KG1 (cell line): ENCODE results near the gene FGF8.

Experiments
- DNase-seq: peaks from one replicate; lab custom pipeline; 2025; lab: John Stamatoyannopoulos, UW

Gene FGF8

GRCh38 chr10:101768791-101769170, 7.1 kb downstream of the FGF8 start:
- no peak for DNase-seq

GRCh38 chr10:101767966-101768790, 7.7 kb downstream of the FGF8 start:
- DNase-seq = no peak

DNA sequence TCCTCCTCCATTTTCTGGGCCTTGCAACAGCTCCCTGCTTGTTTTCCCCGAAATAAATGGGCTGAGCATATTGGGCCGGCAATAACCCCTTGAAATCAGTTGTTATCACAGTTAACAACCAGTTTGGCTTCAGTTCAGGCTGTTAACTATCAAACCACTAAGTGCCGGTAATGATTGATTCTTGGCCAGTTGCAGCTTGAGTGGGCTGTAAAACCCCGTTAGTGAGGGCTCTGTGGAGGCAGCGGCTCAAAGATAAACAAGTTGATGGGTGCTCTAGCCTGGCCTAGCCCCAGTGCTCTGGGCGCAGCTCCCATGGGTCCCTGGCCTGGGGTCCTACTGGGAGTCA, 8.3 kb downstream of the FGF8 start:
- no peak for DNase-seq

GRCh38 chr10:101766753-101767599, 8.9 kb downstream of the FGF8 start:
- DNase-seq = no peak

DNA sequence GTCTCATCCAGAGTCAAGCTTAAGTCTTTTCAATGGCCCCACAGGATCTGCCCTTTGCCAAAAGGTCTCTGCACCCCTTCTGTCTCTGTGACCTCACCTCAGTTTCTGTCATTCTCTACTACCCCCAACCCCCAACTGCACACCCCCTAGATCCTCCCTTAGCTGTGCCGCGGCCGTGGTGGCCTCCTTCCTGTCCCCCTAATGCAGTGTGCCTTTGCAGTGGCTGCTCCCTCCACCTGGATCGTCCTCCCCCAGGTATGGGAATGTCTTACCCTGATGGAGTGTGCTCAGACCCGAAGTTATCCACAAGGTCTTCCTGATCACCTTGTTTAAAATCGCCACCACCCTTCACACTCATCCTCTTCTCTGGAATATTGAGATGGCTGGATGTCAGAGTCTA, 9.6 kb downstream of the FGF8 start:
- no peak for DNase-seq

DNA sequence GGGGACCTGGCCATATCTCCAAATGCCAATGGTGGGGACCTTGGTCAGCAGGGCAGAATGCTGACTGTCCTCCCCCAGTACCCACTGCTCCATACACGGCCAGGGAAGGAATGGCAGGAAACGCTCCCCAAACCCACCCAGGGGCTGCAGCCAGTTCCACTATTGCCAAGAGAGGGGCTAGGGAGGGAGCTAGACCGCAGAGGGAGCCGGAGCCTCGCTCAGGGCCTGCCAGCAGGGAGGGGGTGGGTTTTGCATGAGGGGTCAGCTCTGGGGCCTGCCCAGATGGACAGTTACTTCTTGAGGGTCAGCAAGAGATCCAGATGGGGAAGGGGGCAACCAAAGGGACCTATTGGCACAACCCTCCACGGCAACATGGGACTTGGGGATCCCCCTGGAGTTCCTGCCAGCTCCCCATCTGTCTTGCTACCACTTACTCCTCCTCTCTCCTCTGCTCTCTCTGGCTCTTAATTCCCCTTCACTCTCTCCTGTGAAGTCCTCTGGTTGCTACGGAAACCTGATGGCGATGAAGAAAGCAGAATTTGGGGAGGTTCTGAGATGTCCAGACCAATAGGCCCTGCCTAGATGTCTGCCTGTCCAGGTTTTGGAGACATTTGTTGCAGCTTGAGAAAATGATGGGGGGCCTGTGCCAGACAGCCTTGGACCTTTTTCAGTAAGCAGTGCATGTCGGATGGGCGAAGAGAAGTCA, 12.6 kb downstream of the FGF8 start:
- no peak for DNase-seq

GRCh38 chr10:101762736-101763135, 13.2 kb downstream of the FGF8 start:
- no peak for DNase-seq

DNA sequence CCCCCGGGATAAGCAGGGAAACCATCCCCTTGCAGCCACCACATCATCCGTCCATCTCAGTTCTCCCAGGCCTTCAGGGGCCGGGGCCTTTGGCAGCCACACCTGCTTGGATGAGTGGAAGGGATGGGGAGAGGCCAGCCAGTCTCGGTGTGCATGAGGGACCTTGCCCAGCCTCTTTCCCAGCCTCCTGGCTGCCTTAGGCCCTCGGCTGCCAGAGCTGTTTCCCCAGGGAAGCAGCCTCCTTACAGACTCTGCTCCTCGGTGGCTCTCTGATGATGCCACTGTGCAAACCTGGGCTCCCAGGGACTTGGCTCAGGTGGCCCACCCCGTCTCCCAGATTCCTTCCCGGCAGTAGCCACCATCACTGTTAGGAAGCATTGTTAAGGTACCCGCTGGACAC, 14.7 kb downstream of the FGF8 start:
- no peak for DNase-seq

DNA sequence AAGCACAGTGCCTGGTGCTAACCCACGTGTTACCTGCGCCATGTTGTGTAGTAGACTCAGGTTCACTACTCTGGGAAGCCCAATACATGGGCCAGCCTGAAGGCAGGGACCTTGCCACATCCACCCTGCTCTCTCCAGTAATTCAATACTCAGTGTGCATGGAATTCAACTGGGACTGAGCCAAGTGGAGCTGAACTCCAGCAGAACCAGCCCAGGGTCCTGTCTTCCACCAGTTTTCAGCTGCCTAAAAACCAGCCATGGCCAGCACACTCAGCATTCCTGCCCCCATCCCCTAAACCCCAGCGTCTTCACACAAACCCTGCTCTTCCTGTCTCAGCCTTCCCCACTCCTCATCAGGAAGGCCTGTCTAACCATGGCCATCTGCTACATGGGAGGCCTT, 15.4 kb downstream of the FGF8 start:
- no peak for DNase-seq

GRCh38 chr10:101759309-101760247, 16.3 kb downstream of the FGF8 start:
- no peak for DNase-seq

DNA sequence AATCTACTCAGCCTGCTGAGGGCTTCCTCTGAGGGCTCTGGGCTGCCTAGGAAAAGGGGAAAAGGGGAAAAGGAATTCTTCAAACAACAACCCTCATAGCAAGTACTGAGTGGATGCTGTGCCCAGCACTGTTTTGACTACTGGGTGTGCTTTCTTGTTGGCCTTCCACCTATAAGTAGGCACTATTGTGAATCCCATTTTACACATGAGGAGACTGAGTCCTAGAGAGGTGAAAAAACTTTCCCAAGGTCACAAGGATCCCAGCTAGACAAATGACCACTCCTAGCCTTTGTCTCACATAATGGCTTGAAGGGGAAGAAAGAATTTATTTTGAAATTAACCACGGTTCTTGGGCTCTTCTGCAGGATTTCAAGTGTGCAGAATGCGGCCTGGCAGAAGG, 17.1 kb downstream of the FGF8 start:
- no peak for DNase-seq

DNA sequence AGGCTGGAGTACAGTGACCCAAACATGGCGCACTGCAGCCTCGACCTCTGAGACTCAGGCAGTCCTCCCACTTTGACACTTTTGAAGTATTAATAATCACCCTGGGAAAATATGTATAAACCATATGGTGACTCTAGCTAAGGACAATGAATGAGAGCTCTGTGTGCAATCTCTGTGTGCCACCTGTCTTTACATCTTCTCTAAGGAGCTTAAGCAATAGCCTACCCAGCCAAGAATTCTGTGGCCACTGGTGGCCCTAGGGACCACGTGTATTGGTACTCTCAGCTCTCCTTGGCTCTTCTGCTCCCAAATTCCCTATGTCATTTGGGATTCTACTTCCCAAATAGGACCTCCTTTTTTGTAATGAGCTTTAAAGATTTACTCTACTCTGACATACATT, 23.7 kb downstream of the FGF8 start:
- no peak for DNase-seq

GRCh38 chr10:101749047-101750016, 26.6 kb downstream of the FGF8 start:
- no peak for DNase-seq

GRCh38 chr10:101748496-101748895, 27.4 kb downstream of the FGF8 start:
- DNase-seq = no peak

DNA sequence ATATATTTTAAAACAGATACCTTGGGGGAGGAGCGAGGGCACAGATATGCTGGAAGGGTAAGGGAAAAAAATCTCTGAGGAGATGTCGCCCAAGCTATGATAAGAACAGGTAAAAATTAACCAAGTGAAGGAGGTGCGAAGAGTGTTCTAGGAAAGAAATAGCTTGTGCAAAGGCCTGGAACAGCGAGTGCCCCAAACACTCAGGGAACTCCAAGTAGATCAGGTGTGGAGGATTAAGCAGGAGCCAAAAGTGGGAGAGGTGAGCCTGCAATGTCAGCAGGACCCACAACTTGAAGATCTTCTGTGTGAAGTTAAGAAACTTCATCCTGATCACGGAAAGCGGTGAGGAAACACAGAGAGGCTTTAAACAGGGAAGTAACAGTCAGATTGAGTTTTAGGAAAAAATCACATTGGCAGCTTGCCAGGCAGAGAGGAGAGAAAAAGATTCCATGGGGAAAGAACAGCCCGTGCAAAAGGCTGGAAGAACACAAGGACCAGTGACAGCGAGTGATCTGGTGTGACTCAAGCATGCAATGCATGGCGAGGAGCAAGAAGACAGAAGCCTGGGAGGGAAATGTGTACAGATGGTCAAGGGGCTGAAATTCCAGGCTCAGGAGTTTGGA, 30.7 kb downstream of the FGF8 start:
- no peak for DNase-seq

DNA sequence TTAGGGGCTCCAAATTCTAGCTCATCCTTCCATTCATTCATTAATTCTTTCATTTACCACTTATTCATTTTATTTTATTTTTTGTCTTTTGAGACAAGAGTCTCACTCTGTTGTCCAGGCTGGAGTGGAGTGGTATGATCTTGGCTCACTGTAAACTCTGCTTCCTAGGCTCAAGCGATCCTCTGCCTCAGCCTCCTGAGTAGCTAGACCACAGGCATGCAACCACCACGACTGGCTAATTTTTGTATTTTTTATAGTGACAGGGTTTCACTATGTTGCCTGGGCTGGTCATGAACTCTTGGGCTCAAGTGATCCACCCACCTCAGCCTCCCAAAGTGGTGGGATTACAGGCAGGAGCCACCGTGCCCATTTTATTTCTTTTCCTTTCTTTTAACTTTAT, 31.6 kb downstream of the FGF8 start:
- no peak for DNase-seq

DNA sequence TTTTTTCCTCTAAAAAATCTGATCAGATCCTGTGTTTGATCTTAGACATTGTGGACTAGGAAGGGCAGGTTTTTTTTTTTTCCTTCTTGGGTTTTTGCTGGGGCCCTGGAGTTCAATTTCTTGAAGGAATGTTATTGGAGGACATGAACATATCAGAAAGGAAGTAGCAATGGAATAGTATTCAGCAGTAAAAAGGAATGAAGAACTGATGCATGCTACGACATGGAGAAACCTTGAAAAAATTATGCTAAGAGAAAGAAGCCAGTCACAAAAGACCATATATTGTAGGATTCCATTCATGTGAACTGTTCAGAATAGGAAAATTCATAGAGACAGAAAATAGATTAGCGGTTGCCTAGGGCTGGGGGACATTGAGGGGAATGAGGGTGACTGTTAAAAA, 34.0 kb downstream of the FGF8 start:
- no peak for DNase-seq

DNA sequence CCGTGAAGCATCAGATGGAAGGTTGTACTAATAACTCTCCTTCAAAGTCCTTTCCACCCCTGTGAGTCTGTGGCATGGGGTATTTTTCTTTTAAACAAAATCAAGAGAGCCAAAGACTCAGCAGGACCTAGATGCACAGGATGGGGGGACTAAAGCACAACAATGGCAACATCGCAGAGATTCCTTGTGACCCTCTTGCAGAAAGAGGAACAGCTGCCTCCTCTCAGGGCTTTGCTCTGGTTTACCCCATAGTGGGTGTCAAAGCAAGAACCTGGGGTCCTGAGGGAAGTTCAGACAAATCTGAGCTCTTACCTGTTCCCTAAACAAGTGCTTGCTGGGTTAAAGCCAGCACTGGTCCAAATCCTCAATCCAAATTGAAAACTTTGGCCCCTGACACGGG, 39.2 kb downstream of the FGF8 start:
- no peak for DNase-seq

GRCh38 chr10:101732096-101732495, 43.8 kb downstream of the FGF8 start:
- no peak for DNase-seq

DNA sequence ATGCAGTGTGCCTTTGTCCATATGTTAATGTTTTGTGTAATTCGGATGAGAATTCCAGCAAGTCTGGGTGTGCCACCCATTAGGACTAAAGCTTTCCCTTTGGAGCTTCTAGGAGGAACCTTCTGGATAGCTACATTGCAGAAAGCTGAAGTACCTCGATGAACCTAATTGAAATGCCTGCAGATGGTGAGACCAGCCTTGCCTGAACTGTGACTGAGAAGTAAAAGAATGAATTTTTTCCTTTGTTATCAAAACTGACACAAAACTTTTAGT, 49.9 kb downstream of the FGF8 start:
- no peak for DNase-seq
